ENCODE data around the gene NIPSNAP3A. TPM values are rescaled to one million over a fixed set of nuclear protein-coding genes. Genes with fewer than 3 reads are reported as not detected.

Gene NIPSNAP3A
- polyA plus RNA-seq, 3 donors: 26.9 to 103 (median 97.8) TPM

- H3K9me3 Mint-ChIP-seq: no peaks in the 10 kb centered on the region
- no peak overlapping the region for H3K9ac ChIP-seq (ENCODE audit: insufficient read depth, low read length, poor library complexity, severe bottlenecking)
- intact Hi-C loops (cut with micrococcal nuclease): no loop called here
- H3K27me3 Mint-ChIP-seq (ENCODE audit: low read depth in 3 of 3): peaks cover 0 to 3% (median 0%) of the 10 kb centered on the region in 3 donors
- H3K4me1 Mint-ChIP-seq: no peaks in the 10 kb centered on the region
- H2AFZ ChIP-seq (ENCODE audit: insufficient read depth, low read depth, low read length, poor library complexity, severe bottlenecking): no peak overlapping the region
- no peak overlapping the region for H3K27ac ChIP-seq (ENCODE audit: low read depth in 1 of 2, low read length in 2 of 2)
- no peaks in the 10 kb centered on the region for H3K79me2 ChIP-seq (ENCODE audit: insufficient read depth, low read length)
- H3K4me2 ChIP-seq (replicated peaks; ENCODE audit: extremely low read depth, low read length, poor library complexity, severe bottlenecking): no peak overlapping the region
- peaks cover 89 to 92% of the 10 kb centered on the region in 2 donors for H3K36me3 ChIP-seq (replicated peaks in 1 of 2; ENCODE audit: control insufficient read depth in 1 of 2, insufficient read depth in 2 of 2, low read length in 2 of 2)
- DNase-seq: no peak
- WGBS (ENCODE audit: insufficient coverage): no CpG with 5 or more reads among the region's 2 CpGs
- no peaks in the 10 kb centered on the region for H3K27me3 ChIP-seq (ENCODE audit: control insufficient read depth in 2 of 2, insufficient read depth in 2 of 2, low read length in 2 of 2)
- no peaks in the 10 kb centered on the region for H3K4me1 ChIP-seq (ENCODE audit: control insufficient read depth in 1 of 2, insufficient read depth in 2 of 2, low read length in 2 of 2)
- H3K4me3 Mint-ChIP-seq: no peak overlapping the region
- H3K27ac Mint-ChIP-seq: no peak overlapping the region
- no peaks in the 10 kb centered on the region for H3K9me3 ChIP-seq (replicated peaks in 1 of 2; ENCODE audit: control insufficient read depth in 1 of 2, insufficient read depth in 1 of 2, low read length in 2 of 2)
- H3K4me3 ChIP-seq (replicated peaks in 1 of 3; ENCODE audit: low read depth in 2 of 3, low read length in 3 of 3): no peak overlapping the region
- H4K20me1 ChIP-seq (ENCODE audit: insufficient read depth, low read length): no peaks in the 10 kb centered on the region
- peaks cover 73 to 91% of the 10 kb centered on the region in 2 donors for H3K36me3 Mint-ChIP-seq
- TF ChIP-seq CTCF (IDR thresholded peaks at IDR 0.05): no peak
Observed at GRCh38 chr9:104802906-104803305, 55.4 kb downstream of the NIPSNAP3A start.

GRCh38 chr9:104805441-104805840 lies 58.0 kb downstream of the NIPSNAP3A start:
- TF ChIP-seq CTCF (IDR thresholded peaks at IDR 0.05): no peak
- Histone ChIP-seq H3K27me3 (ENCODE audit: control insufficient read depth in 2 of 2, insufficient read depth in 2 of 2, low read length in 2 of 2) (no peaks in the 10 kb centered on the region), H3K36me3 (replicated peaks in 1 of 2; ENCODE audit: control insufficient read depth in 1 of 2, insufficient read depth in 2 of 2, low read length in 2 of 2) (peaks cover 86 to 92% of the 10 kb centered on the region in 2 donors), H3K9ac (ENCODE audit: insufficient read depth, low read length, poor library complexity, severe bottlenecking) (no peak overlapping the region), H3K4me1 (ENCODE audit: control insufficient read depth in 1 of 2, insufficient read depth in 2 of 2, low read length in 2 of 2) (no peaks in the 10 kb centered on the region), H4K20me1 (ENCODE audit: insufficient read depth, low read length) (no peaks in the 10 kb centered on the region), H3K27ac (ENCODE audit: low read depth in 1 of 2, low read length in 2 of 2) (no peak overlapping the region), H3K79me2 (ENCODE audit: insufficient read depth, low read length) (no peaks in the 10 kb centered on the region), H2AFZ (ENCODE audit: insufficient read depth, low read depth, low read length, poor library complexity, severe bottlenecking) (no peak overlapping the region), H3K4me2 (replicated peaks; ENCODE audit: extremely low read depth, low read length, poor library complexity, severe bottlenecking) (no peak overlapping the region), H3K4me3 (replicated peaks in 1 of 3; ENCODE audit: low read depth in 2 of 3, low read length in 3 of 3) (no peak overlapping the region), H3K9me3 (replicated peaks in 1 of 2; ENCODE audit: control insufficient read depth in 1 of 2, insufficient read depth in 1 of 2, low read length in 2 of 2) (no peaks in the 10 kb centered on the region)
- intact Hi-C loops (cut with micrococcal nuclease): no loop called here
- 95% methylated on average over 2 of the region's 2 CpGs for WGBS (ENCODE audit: insufficient coverage)
- H3K4me1 Mint-ChIP-seq: no peaks in the 10 kb centered on the region
- H3K27ac Mint-ChIP-seq: peak overlapping the region in 1 of 7 donors; percentile 20
- DNase-seq: no peak
- no peaks in the 10 kb centered on the region for H3K9me3 Mint-ChIP-seq
- H3K27me3 Mint-ChIP-seq (ENCODE audit: low read depth in 3 of 3): peaks cover 0 to 3% (median 0%) of the 10 kb centered on the region in 3 donors
- no peak overlapping the region for H3K4me3 Mint-ChIP-seq
- H3K36me3 Mint-ChIP-seq: peaks cover 66 to 91% of the 10 kb centered on the region in 2 donors

Measured in CD14-positive monocyte (primary cell).